ENCODE results near the gene NGEF. TPM values are rescaled to one million over a fixed set of nuclear protein-coding genes. Genes with fewer than 3 reads are reported as not detected.

NGEF gene
- total and polyA plus RNA-seq, 2 donors (not counting 1 experiment from before 2014, with no cell fraction given), result under 0.01 to 0.24 TPM

- Histone ChIP-seq H3K4me1 (ENCODE audit: control insufficient read depth, extremely low read depth, insufficient read depth, low read length) (no peaks in the 10 kb centered on the region), H4K20me1 (ENCODE audit: control insufficient read depth, extremely low read depth, insufficient read depth, low read length) (peaks cover 2% of the 10 kb centered on the region), H3K4me2 (ENCODE audit: extremely low read depth, insufficient read depth, low read length) (no peak overlapping the region), H3K79me2 (ENCODE audit: control insufficient read depth, insufficient read depth, low read length) (no peaks in the 10 kb centered on the region), H3K4me3 (replicated peaks in 1 of 4; ENCODE audit: control extremely low read depth in 1 of 4, insufficient read depth in 1 of 4, low read depth in 3 of 4, low read length in 4 of 4) (no peak overlapping the region), H3K36me3 (ENCODE audit: control insufficient read depth, insufficient read depth, low read length) (peaks cover 12% of the 10 kb centered on the region), H3K9me3 (ENCODE audit: control insufficient read depth, insufficient read depth, low read depth, low read length) (no peaks in the 10 kb centered on the region), H3K27ac (ENCODE audit: insufficient read depth, low read length) (no peak overlapping the region), H2AFZ (ENCODE audit: low read length) (no peak overlapping the region), H3K27me3 (ENCODE audit: control insufficient read depth, insufficient read depth, low read length) (no peaks in the 10 kb centered on the region), H3K9ac (ENCODE audit: insufficient read depth, low read length) (no peak overlapping the region)
- TF ChIP-seq EZH2 (IDR thresholded peaks at IDR 0.05; ENCODE audit: low read length, missing control alignments), result no peak
- no peak for TF ChIP-seq CTCF (conservative IDR thresholded peaks at IDR 0.05 in 1 of 2, IDR thresholded peaks at IDR 0.05 in 1 of 2; ENCODE audit: low read depth in 1 of 2, low read length in 2 of 2)
- no peak for DNase-seq (ENCODE audit: low read depth in 2 of 2)
These were observed 181.6 kb downstream of the NGEF start for GRCh38 chr2:232831496-232831895.

GRCh38 chr2:232829988-232830387, 183.1 kb downstream of the NGEF start:
- DNase-seq (ENCODE audit: low read depth in 2 of 2), result no peak
- TF ChIP-seq CTCF (conservative IDR thresholded peaks at IDR 0.05 in 1 of 2, IDR thresholded peaks at IDR 0.05 in 1 of 2; ENCODE audit: low read depth in 1 of 2, low read length in 2 of 2) (no peak), EZH2 (IDR thresholded peaks at IDR 0.05; ENCODE audit: low read length, missing control alignments) (no peak)
- H3K27me3 ChIP-seq (ENCODE audit: control insufficient read depth, insufficient read depth, low read length), result no peaks in the 10 kb centered on the region
- peaks cover 12% of the 10 kb centered on the region for H3K36me3 ChIP-seq (ENCODE audit: control insufficient read depth, insufficient read depth, low read length)
- H3K27ac ChIP-seq (ENCODE audit: insufficient read depth, low read length), result no peak overlapping the region
- no peak overlapping the region for H2AFZ ChIP-seq (ENCODE audit: low read length)
- H3K4me3 ChIP-seq (replicated peaks in 1 of 4; ENCODE audit: control extremely low read depth in 1 of 4, insufficient read depth in 1 of 4, low read depth in 3 of 4, low read length in 4 of 4), result no peak overlapping the region
- H3K4me2 ChIP-seq (ENCODE audit: extremely low read depth, insufficient read depth, low read length), result no peak overlapping the region
- H4K20me1 ChIP-seq (ENCODE audit: control insufficient read depth, extremely low read depth, insufficient read depth, low read length), result peaks cover 2% of the 10 kb centered on the region
- no peak overlapping the region for H3K9ac ChIP-seq (ENCODE audit: insufficient read depth, low read length)
- H3K9me3 ChIP-seq (ENCODE audit: control insufficient read depth, insufficient read depth, low read depth, low read length), result no peaks in the 10 kb centered on the region
- no peaks in the 10 kb centered on the region for H3K79me2 ChIP-seq (ENCODE audit: control insufficient read depth, insufficient read depth, low read length)
- no peaks in the 10 kb centered on the region for H3K4me1 ChIP-seq (ENCODE audit: control insufficient read depth, extremely low read depth, insufficient read depth, low read length)

Other genes starting within 250 kb of the NGEF start
- not detected in 2 replicates for gene KCNJ13, start 236.7 kb downstream of the NGEF start, total RNA-seq
- gene KCNJ13, start 236.7 kb downstream of the NGEF start, polyA plus RNA-seq, result not detected in 2 replicates
- 0.77 and 0.83 TPM in 2 replicates for gene SNORC, start 143.0 kb downstream of the NGEF start, total RNA-seq
- gene SNORC, start 143.0 kb downstream of the NGEF start, polyA plus RNA-seq, result 0.08 and 0.14 TPM in 2 replicates
- gene NEU2, start 19.4 kb upstream of the NGEF start, total RNA-seq, result not detected in 2 replicates
- not detected in 2 replicates for gene NEU2, start 19.4 kb upstream of the NGEF start, polyA plus RNA-seq
- 0.33 and 0.51 TPM in 2 replicates for gene INPP5D, start 47.1 kb upstream of the NGEF start, total RNA-seq
- gene INPP5D, start 47.1 kb upstream of the NGEF start, polyA plus RNA-seq, result 0.01 and 0.17 TPM in 2 replicates
- gene ATG16L1, start 238.4 kb upstream of the NGEF start, total RNA-seq, result 27.2 and 33.7 TPM in 2 replicates
- gene ATG16L1, start 238.4 kb upstream of the NGEF start, polyA plus RNA-seq, result 23.7 and 25.3 TPM in 2 replicates

All from fibroblast of lung (primary cell).